ENCODE data around the gene ZSCAN4.
A peak's percentile ranks its signal among the peaks of the same experiment; 100 is the strongest.

- TF ChIP-seq CTCF (IDR thresholded peaks at IDR 0.05) (no peak), POLR2AphosphoS5 (IDR thresholded peaks at IDR 0.05; ENCODE audit: low read depth, low read length) (peak; percentile 68; the same call in 1 of the 2 replicates), SIN3A (IDR thresholded peaks at IDR 0.05; ENCODE audit: borderline replicate concordance, insufficient read depth, low read depth, low read length) (peak; percentile 44; the same call in 1 of the 2 replicates), TCF7L2 (IDR thresholded peaks at IDR 0.05; ENCODE audit: low read depth, low read length) (peak; percentile 84)
These were observed 35.5 kb upstream of the ZSCAN4 start, which contains the start of gene ZNF211 for GRCh38 chr19:57632987-57633831.
